Upper lobe of left lung (tissue), 4 donors: ENCODE results near the gene CD46.

Source experiments
- CTCF ChIP-seq, 6 experiments: fragments of 450-650 bp in 4 of 6; fragments of 200-600 bp in 2 of 6; sonication (generic) in 2 of 6; IDR thresholded peaks; one replicate each; pipeline ENCODE4 v1.5.1; 2016 to 2019; ENCODE audit warnings: antibody characterized with exemption in 6 of 6
- POLR2A ChIP-seq, 4 donors: fragments of 450-650 bp; IDR thresholded peaks; one replicate each; pipeline ENCODE4 v1.5.1; 2016 to 2017; ENCODE audit warnings: antibody characterized with exemption in 4 of 4, mild to moderate bottlenecking in 2 of 4
- POLR2AphosphoS5 ChIP-seq, 2 donors: sonication (generic); formaldehyde crosslinking; IDR thresholded peaks; one replicate each; pipeline ENCODE4 v1.5.1; 2017; ENCODE audit warnings: antibody characterized with exemption in 2 of 2

- no peak for TF ChIP-seq POLR2A (IDR thresholded peaks at IDR 0.05)
- no peak for TF ChIP-seq CTCF (IDR thresholded peaks at IDR 0.05)
- TF ChIP-seq POLR2AphosphoS5 (IDR thresholded peaks at IDR 0.05) = no peak
These were observed 66.2 kb downstream of the CD46 start for GRCh38 chr1:207817778-207818751.
